ENCODE measurements around the gene FGR. TPM values are rescaled to one million over a fixed set of nuclear protein-coding genes. Genes with fewer than 3 reads are reported as not detected.

FGR gene
- total RNA-seq, 1 experiment from 2014 or later = not detected

- DNase-seq (ENCODE audit: low read depth) = peak; percentile 62
These were observed 45.1 kb downstream of the FGR start for GRCh38 chr1:27589841-27590426.

- DNase-seq (ENCODE audit: low read depth) = no peak
These were observed 45.5 kb downstream of the FGR start for GRCh38 chr1:27589441-27589840.

GRCh38 chr1:27588256-27589232 lies 46.4 kb downstream of the FGR start:
- DNase-seq (ENCODE audit: low read depth) = peak; percentile 74

- DNase-seq (ENCODE audit: low read depth) = no peak
These were observed 49.3 kb downstream of the FGR start for GRCh38 chr1:27585684-27586083.

- DNase-seq (ENCODE audit: low read depth) = no peak
These were observed 50.5 kb downstream of the FGR start for GRCh38 chr1:27584453-27584852.

GRCh38 chr1:27583479-27583878 lies 51.5 kb downstream of the FGR start:
- no peak for DNase-seq (ENCODE audit: low read depth)

GRCh38 chr1:27581823-27582243 lies 53.2 kb downstream of the FGR start:
- no peak for DNase-seq (ENCODE audit: low read depth)

GRCh38 chr1:27577504-27578188 lies 57.3 kb downstream of the FGR start:
- peak; percentile 65 for DNase-seq (ENCODE audit: low read depth)

- peak; percentile 57 for DNase-seq (ENCODE audit: low read depth)
These were observed 58.2 kb downstream of the FGR start for GRCh38 chr1:27576806-27577227.

- DNase-seq (ENCODE audit: low read depth) = no peak
These were observed 59.1 kb downstream of the FGR start for GRCh38 chr1:27575840-27576331.

GRCh38 chr1:27574871-27575831 lies 59.8 kb downstream of the FGR start:
- peak; percentile 71 for DNase-seq (ENCODE audit: low read depth)

GRCh38 chr1:27574001-27574781 lies 60.8 kb downstream of the FGR start:
- DNase-seq (ENCODE audit: low read depth) = no peak

GRCh38 chr1:27572679-27573426 lies 62.1 kb downstream of the FGR start:
- DNase-seq (ENCODE audit: low read depth) = peak; percentile 80

GRCh38 chr1:27572019-27572678 lies 62.8 kb downstream of the FGR start:
- peak; percentile 66 for DNase-seq (ENCODE audit: low read depth)

- peak; percentile 56 for DNase-seq (ENCODE audit: low read depth)
These were observed 63.5 kb downstream of the FGR start for GRCh38 chr1:27571439-27572018.

- DNase-seq (ENCODE audit: low read depth) = no peak
These were observed 64.2 kb downstream of the FGR start for GRCh38 chr1:27570784-27571183.

- DNase-seq (ENCODE audit: low read depth) = no peak
These were observed 64.6 kb downstream of the FGR start for GRCh38 chr1:27570356-27570755.
